ENCODE results near the gene YARS2.

- TF ChIP-seq CTCF (IDR thresholded peaks at IDR 0.05): no peak
- no peak for TF ChIP-seq POLR2A (IDR thresholded peaks at IDR 0.05)
- TF ChIP-seq POLR2AphosphoS5 (IDR thresholded peaks at IDR 0.05): no peak
These were observed 6.0 kb upstream of the YARS2 start for GRCh38 chr12:32761716-32762115.
